HG02642 (cell line): Measurements from ENCODE around the gene ELAVL1.
"Not testable (repeated sequence)": the region's sequence is repeated elsewhere in the genome, so short reads cannot be mapped to it uniquely, and the experiment has no call there.

Experiments
- ATAC-seq: cut with Tn5 transposase; IDR thresholded peaks from one replicate; pipeline ENCODE4 v1.9.1; 2021; ENCODE audit warnings: mild to moderate bottlenecking; ENCODE audit not compliant: unreplicated experiment, poor library complexity

ELAVL1 gene

GRCh38 chr19:8005534-8006256 lies at the start of gene ELAVL1:
Gene ELAVL1 (minus strand): TSS chr19:8005641. CDS start chr19:7991815, 13,826 bp downstream.
- ATAC-seq, result peak; percentile 86

- no peak for ATAC-seq
Observed at GRCh38 chr19:8054169-8054568, 48.7 kb upstream of the ELAVL1 start.

GRCh38 chr19:8052464-8052859 lies 47.0 kb upstream of the ELAVL1 start, which contains the start of gene CCL25:
Gene CCL25 (plus strand): TSS chr19:8052760. CDS start chr19:8053050, 290 bp downstream.
- no peak for ATAC-seq

- ATAC-seq, result peak; percentile 78
Observed at GRCh38 chr19:8050274-8051096, 45.0 kb upstream of the ELAVL1 start.

- no peak for ATAC-seq
Observed at GRCh38 chr19:8046569-8047165, 41.2 kb upstream of the ELAVL1 start.

GRCh38 chr19:8045872-8046568 lies 40.6 kb upstream of the ELAVL1 start:
- no peak for ATAC-seq

GRCh38 chr19:8044018-8044417 lies 38.6 kb upstream of the ELAVL1 start:
- ATAC-seq, result no peak

- ATAC-seq, result no peak
Observed at GRCh38 chr19:8042900-8043299, 37.5 kb upstream of the ELAVL1 start.

GRCh38 chr19:8041531-8041931 lies 36.1 kb upstream of the ELAVL1 start:
- no peak for ATAC-seq

- ATAC-seq, result no peak
Observed at GRCh38 chr19:8039231-8039630, 33.8 kb upstream of the ELAVL1 start.

- ATAC-seq, result no peak
Observed at GRCh38 chr19:8038815-8039214, 33.4 kb upstream of the ELAVL1 start.

GRCh38 chr19:8036434-8037099 lies 31.1 kb upstream of the ELAVL1 start:
- no peak for ATAC-seq

GRCh38 chr19:8034178-8034525 lies 28.7 kb upstream of the ELAVL1 start:
- no peak for ATAC-seq

- not testable (repeated sequence) for ATAC-seq
Observed at GRCh38 chr19:8033287-8034177, 28.1 kb upstream of the ELAVL1 start.

- ATAC-seq, result no peak
Observed at GRCh38 chr19:8030960-8031359, 25.5 kb upstream of the ELAVL1 start.

- no peak for ATAC-seq
Observed at GRCh38 chr19:8028951-8029491, 23.6 kb upstream of the ELAVL1 start.

GRCh38 chr19:8025316-8025715 lies 19.9 kb upstream of the ELAVL1 start:
- ATAC-seq, result no peak

- not testable (repeated sequence) for ATAC-seq
Observed at GRCh38 chr19:8024256-8024655, 18.8 kb upstream of the ELAVL1 start.

- no peak for ATAC-seq
Observed at GRCh38 chr19:8023371-8023770, 17.9 kb upstream of the ELAVL1 start.
